ENCODE measurements around the gene DOK6. TPM values are rescaled to one million over a fixed set of nuclear protein-coding genes. Genes with fewer than 3 reads are reported as not detected.
A peak's percentile ranks its signal among the peaks of the same experiment; 100 is the strongest.

DOK6 gene
- total RNA-seq, 1 experiment from 2014 or later, result not detected

DNA sequence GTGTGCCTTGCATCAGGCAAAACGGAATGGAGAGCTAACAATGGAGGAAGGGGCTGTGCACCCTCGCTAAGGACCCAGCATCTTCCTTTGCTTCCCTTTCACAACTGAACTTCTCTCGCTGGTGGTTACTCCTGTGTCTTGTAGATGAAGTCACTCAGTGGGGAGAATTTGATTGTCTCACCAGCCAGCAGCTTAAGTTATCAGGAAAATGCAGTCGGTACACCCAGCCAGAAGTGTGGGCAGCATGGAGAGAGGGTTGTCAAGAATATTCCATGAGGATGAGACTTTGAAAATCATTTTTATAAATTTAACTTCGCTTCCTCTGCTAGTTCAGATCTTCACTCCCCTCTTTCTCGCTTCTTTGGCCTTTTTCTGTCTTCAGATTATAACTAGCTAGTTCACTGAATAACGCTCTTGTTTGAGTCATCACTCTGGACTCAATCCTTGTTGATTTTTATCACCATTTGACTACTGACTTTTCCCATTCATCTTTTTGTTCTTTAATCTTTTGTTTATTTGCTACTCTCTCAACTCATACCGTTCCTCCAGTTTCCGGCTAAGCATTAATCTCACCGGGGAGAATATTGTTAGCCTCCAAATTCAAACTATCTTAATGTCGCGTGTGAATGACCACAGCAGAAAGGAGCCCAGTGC is 325.3 kb downstream of the DOK6 start:
- Histone ChIP-seq H3K27me3 (ENCODE audit: insufficient read depth, low read depth) (no peaks in the 10 kb centered on the region), H3F3A (ENCODE audit: insufficient read depth, low read depth) (no peaks in the 10 kb centered on the region), H2AFZ (no peak overlapping the region), H3K4me2 (no peak overlapping the region), H3K79me2 (ENCODE audit: low read depth) (no peaks in the 10 kb centered on the region), H3K27ac (no peak overlapping the region), H3K4me3 (no peak overlapping the region), H3K36me3 (ENCODE audit: low read depth) (no peaks in the 10 kb centered on the region), H3K9me2 (ENCODE audit: insufficient read depth) (0 out of 2 replicates have a peak, but pooled peaks cover 3% of the 10 kb centered on the region), H3K4me1 (replicated peaks; ENCODE audit: insufficient read depth) (no peaks in the 10 kb centered on the region), H4K20me1 (ENCODE audit: insufficient read depth) (no peaks in the 10 kb centered on the region), H3K9me3 (ENCODE audit: insufficient read depth, low read depth) (no peaks in the 10 kb centered on the region)
- intact Hi-C loops (cut with micrococcal nuclease; ENCODE audit: unreplicated experiment), result no loop called here
- CTCF ChIA-PET, result no interaction called here
- BruUV-seq (replicated peaks), result no TSS peak
- POLR2A ChIA-PET (ENCODE audit: unreplicated experiment), result no interaction called here
- DNase-seq, result no peak
- TF ChIP-seq, protein P1, sequence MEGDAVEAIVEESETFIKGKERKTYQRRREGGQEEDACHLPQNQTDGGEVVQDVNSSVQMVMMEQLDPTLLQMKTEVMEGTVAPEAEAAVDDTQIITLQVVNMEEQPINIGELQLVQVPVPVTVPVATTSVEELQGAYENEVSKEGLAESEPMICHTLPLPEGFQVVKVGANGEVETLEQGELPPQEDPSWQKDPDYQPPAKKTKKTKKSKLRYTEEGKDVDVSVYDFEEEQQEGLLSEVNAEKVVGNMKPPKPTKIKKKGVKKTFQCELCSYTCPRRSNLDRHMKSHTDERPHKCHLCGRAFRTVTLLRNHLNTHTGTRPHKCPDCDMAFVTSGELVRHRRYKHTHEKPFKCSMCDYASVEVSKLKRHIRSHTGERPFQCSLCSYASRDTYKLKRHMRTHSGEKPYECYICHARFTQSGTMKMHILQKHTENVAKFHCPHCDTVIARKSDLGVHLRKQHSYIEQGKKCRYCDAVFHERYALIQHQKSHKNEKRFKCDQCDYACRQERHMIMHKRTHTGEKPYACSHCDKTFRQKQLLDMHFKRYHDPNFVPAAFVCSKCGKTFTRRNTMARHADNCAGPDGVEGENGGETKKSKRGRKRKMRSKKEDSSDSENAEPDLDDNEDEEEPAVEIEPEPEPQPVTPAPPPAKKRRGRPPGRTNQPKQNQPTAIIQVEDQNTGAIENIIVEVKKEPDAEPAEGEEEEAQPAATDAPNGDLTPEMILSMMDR (conservative IDR thresholded peaks at IDR 0.05), result no peak
- no peak for TF ChIP-seq EZH2 (IDR thresholded peaks at IDR 0.05; ENCODE audit: low read depth)

DNA sequence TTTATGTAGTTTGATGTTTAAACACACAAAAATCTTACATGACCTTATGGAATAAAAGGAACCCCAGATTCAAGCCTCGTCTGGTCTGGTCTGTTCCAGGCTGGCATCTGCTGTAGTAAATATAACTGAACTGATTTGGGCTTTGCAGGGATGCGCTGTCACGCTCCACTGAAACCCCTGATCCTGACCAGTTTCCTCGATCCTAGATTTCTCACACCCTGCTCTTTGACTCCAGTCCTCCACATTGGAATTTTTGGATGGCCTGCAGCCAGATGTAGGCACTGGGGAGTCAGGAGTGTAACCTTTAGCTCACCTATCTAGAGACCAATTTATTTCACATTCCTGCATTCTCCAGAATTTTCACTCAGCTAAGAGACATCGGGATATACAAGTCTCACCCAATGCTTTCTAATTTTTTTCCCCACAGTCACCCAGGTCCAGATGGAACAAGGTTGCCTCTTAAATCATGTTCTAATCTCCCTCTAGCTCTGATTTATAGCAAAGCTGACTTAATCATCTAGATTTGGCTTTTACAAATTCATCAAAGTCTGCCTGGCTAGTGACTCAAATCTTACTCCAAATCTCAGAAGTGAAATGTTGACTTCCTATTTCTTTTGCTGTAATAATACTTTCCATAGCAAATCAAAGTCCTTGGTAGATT is 327.4 kb downstream of the DOK6 start:
- ChIA-PET CTCF (no interaction called here), POLR2A (ENCODE audit: unreplicated experiment) (no interaction called here)
- no peaks in the 10 kb centered on the region for H3F3A ChIP-seq (ENCODE audit: insufficient read depth, low read depth)
- no peak overlapping the region for H3K4me3 ChIP-seq
- intact Hi-C loops (cut with micrococcal nuclease; ENCODE audit: unreplicated experiment), result no loop called here
- TF ChIP-seq, protein P1 (conservative IDR thresholded peaks at IDR 0.05), result no peak
- TF ChIP-seq EZH2 (IDR thresholded peaks at IDR 0.05; ENCODE audit: low read depth), result no peak
- BruUV-seq (replicated peaks), result no TSS peak
- no peaks in the 10 kb centered on the region for H3K36me3 ChIP-seq (ENCODE audit: low read depth)
- no peaks in the 10 kb centered on the region for H3K27me3 ChIP-seq (ENCODE audit: insufficient read depth, low read depth)
- no peaks in the 10 kb centered on the region for H4K20me1 ChIP-seq (ENCODE audit: insufficient read depth)
- H3K79me2 ChIP-seq (ENCODE audit: low read depth), result no peaks in the 10 kb centered on the region
- 0 out of 2 replicates have a peak overlapping the region, but pooled peaks have one; percentile 41 for H2AFZ ChIP-seq
- no peaks in the 10 kb centered on the region for H3K4me1 ChIP-seq (replicated peaks; ENCODE audit: insufficient read depth)
- H3K9me2 ChIP-seq (ENCODE audit: insufficient read depth), result no peaks in the 10 kb centered on the region
- H3K4me2 ChIP-seq, result no peak overlapping the region
- H3K27ac ChIP-seq, result no peak overlapping the region
- H3K9me3 ChIP-seq (ENCODE audit: insufficient read depth, low read depth), result no peaks in the 10 kb centered on the region
- DNase-seq, result no peak

DNA sequence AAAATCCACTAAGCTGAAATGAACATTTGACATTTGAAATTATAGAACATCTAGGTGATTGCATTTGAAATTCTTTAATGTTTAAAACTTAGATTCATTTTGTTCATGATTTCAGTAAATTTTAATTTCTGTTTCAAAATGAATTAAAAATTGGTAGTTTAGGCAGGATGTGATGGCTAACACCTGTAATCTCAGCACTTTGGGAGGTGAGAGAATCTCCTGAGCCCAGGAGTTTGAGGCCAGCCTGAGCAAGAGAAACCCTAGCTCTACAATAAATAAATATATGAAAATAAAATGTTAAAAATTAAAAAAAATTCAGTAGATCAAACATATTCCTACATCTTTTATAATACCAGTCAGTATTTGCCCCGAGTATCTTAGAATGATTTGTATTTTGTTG is 330.0 kb downstream of the DOK6 start:
- Histone ChIP-seq H3K9me3 (ENCODE audit: insufficient read depth, low read depth) (no peaks in the 10 kb centered on the region), H3K27me3 (ENCODE audit: insufficient read depth, low read depth) (no peaks in the 10 kb centered on the region), H3K36me3 (ENCODE audit: low read depth) (no peaks in the 10 kb centered on the region), H3K9me2 (ENCODE audit: insufficient read depth) (no peaks in the 10 kb centered on the region), H3K4me3 (no peak overlapping the region), H3K27ac (no peak overlapping the region), H2AFZ (no peak overlapping the region), H3K4me1 (replicated peaks; ENCODE audit: insufficient read depth) (no peaks in the 10 kb centered on the region), H3K4me2 (no peak overlapping the region), H3K79me2 (ENCODE audit: low read depth) (no peaks in the 10 kb centered on the region), H3F3A (ENCODE audit: insufficient read depth, low read depth) (no peaks in the 10 kb centered on the region), H4K20me1 (ENCODE audit: insufficient read depth) (no peaks in the 10 kb centered on the region)
- no peak for TF ChIP-seq EZH2 (IDR thresholded peaks at IDR 0.05; ENCODE audit: low read depth)
- TF ChIP-seq, protein P1 (conservative IDR thresholded peaks at IDR 0.05), result no peak
- POLR2A ChIA-PET (ENCODE audit: unreplicated experiment), result no interaction called here
- DNase-seq, result no peak
- CTCF ChIA-PET, result no interaction called here
- intact Hi-C loops (cut with micrococcal nuclease; ENCODE audit: unreplicated experiment), result no loop called here
- no TSS peak for BruUV-seq (replicated peaks)

Data from PC-9 (cell line).